ENCODE measurements around the gene STARD3. TPM values are rescaled to one million over a fixed set of nuclear protein-coding genes. Genes with fewer than 3 reads are reported as not detected.

The STARD3 gene
- total and polyA plus RNA-seq, 2 donors (not counting 3 experiments of a cell fraction or from before 2014, with no cell fraction given), result 51.0 to 75.7 TPM

DNA sequence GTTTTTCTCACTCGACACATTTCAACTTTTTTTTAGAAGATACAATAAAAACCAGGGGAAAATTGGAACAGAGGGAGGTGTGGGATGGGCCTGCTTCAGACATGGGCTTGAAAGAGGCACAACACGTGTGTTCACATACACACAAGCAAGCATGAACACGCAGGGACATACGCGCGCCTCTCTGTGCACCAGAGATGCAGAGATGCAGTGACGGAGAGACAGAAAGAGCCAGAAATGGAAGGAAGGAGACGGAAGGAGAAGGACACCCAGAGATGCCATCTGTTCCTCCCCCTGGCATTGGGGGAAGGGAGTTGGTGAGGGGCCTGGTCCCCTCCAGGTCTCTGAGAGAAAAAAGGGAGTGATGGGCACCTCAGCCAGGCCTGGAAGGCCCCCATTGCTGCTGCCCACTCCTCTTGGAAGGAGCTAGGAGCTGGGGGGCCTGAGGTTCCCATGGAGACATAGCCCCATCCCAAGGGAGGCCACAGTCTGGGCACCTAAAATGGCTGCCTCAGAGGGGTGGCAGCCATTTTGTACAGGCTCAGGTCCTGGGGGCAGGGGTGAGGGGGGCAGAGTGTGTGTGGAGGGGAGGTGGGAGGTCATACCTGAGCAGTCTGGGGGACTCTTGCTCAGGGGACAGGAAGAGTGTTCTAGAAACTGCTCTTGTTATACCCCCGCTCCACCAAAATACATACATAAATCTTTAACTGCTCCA is 25.4 kb upstream of the STARD3 start:
- Histone ChIP-seq H3K27ac (ENCODE audit: insufficient read depth, low read depth, low read length) (no peak overlapping the region), H3K79me2 (ENCODE audit: control insufficient read depth, insufficient read depth, low read length) (no peaks in the 10 kb centered on the region), H4K20me1 (replicated peaks; ENCODE audit: control insufficient read depth, extremely low read depth, insufficient read depth, low read length) (no peaks in the 10 kb centered on the region), H3K9me1 (replicated peaks; ENCODE audit: control insufficient read depth, extremely low read depth, insufficient read depth, low read length) (no peaks in the 10 kb centered on the region), H3K9me3 (replicated peaks; ENCODE audit: control insufficient read depth, insufficient read depth, low read length) (no peaks in the 10 kb centered on the region), H3K4me3 (replicated peaks in 1 of 3; ENCODE audit: insufficient read depth in 1 of 3, low read depth in 1 of 3, low read length in 3 of 3) (no peak overlapping the region), H3K27me3 (ENCODE audit: control insufficient read depth in 2 of 2, insufficient read depth in 2 of 2, low read length in 2 of 2) (peaks cover 28 to 32% of the 10 kb centered on the region in 2 experiments), H3K36me3 (ENCODE audit: control insufficient read depth in 2 of 2, extremely low read depth in 1 of 2, insufficient read depth in 2 of 2, low read length in 2 of 2) (no peaks in the 10 kb centered on the region), H3K4me1 (ENCODE audit: control insufficient read depth, extremely low read depth, insufficient read depth, low read length) (no peaks in the 10 kb centered on the region), H3K4me2 (ENCODE audit: insufficient read depth, low read length) (no peak overlapping the region), H3K9ac (replicated peaks; ENCODE audit: extremely low read depth, insufficient read depth, low read length) (no peak overlapping the region), H2AFZ (ENCODE audit: low read depth, low read length) (no peak overlapping the region)
- TF ChIP-seq JUN (IDR thresholded peaks at IDR 0.05; ENCODE audit: borderline replicate concordance, insufficient read depth, insufficient read length, low read depth), result no peak
- TF ChIP-seq, protein P1, sequence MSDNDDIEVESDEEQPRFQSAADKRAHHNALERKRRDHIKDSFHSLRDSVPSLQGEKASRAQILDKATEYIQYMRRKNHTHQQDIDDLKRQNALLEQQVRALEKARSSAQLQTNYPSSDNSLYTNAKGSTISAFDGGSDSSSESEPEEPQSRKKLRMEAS (IDR thresholded peaks at IDR 0.05; ENCODE audit: insufficient read depth, insufficient read length), result no peak
- TF ChIP-seq GATA2 (IDR thresholded peaks at IDR 0.05; ENCODE audit: insufficient read depth, insufficient read length, low read depth, low read length), result no peak
- no peak for TF ChIP-seq POLR2AphosphoS5 (IDR thresholded peaks at IDR 0.05; ENCODE audit: insufficient read depth, low read depth, low read length)
- no peak for TF ChIP-seq POLR2A (IDR thresholded peaks at IDR 0.05; ENCODE audit: low read depth, low read length)
- TF ChIP-seq FOS (IDR thresholded peaks at IDR 0.05; ENCODE audit: borderline replicate concordance, insufficient read depth, low read length), result no peak
- no peak for TF ChIP-seq MYC (IDR thresholded peaks at IDR 0.05; ENCODE audit: low read depth, low read length)
- TF ChIP-seq EZH2 (IDR thresholded peaks at IDR 0.05; ENCODE audit: borderline replicate concordance, low read depth, low read length, severe bottlenecking), result no peak
- TF ChIP-seq, protein P2, sequence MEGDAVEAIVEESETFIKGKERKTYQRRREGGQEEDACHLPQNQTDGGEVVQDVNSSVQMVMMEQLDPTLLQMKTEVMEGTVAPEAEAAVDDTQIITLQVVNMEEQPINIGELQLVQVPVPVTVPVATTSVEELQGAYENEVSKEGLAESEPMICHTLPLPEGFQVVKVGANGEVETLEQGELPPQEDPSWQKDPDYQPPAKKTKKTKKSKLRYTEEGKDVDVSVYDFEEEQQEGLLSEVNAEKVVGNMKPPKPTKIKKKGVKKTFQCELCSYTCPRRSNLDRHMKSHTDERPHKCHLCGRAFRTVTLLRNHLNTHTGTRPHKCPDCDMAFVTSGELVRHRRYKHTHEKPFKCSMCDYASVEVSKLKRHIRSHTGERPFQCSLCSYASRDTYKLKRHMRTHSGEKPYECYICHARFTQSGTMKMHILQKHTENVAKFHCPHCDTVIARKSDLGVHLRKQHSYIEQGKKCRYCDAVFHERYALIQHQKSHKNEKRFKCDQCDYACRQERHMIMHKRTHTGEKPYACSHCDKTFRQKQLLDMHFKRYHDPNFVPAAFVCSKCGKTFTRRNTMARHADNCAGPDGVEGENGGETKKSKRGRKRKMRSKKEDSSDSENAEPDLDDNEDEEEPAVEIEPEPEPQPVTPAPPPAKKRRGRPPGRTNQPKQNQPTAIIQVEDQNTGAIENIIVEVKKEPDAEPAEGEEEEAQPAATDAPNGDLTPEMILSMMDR (IDR thresholded peaks at IDR 0.05; ENCODE audit: extremely low read depth in 1 of 2, insufficient read depth in 1 of 2, low read depth in 1 of 2, low read length in 2 of 2), result no peak
- CTCF ChIA-PET, result interaction anchor here (1.0 to 1.3 kb wide), 2 partner anchors 10 kb away, joined by 4 to 5 read pairs; no protein-coding TSS in a partner anchor
- intact Hi-C loops (cut with micrococcal nuclease), result no loop called here
- DNase-seq (ENCODE audit: low read depth, low spot score) (no peak), FAIRE-seq (no peak)
- dilution Hi-C loops (cut with MboI; ENCODE audit: extremely low pct_ligation_motif_present, low sequenced_read_pairs), result no loop called here
- POLR2A ChIA-PET, result no interaction called here
- BruUV-seq (replicated peaks), result no TSS peak

All from endothelial cell of umbilical vein (primary cell).